Mammary epithelial cell (primary cell): ENCODE measurements around the gene WHRN.

Experiments used
- EZH2 ChIP-seq: IDR thresholded peaks from 2 replicates; pipeline ENCODE4 v1.6.1; 2012; ENCODE audit warnings: low read length, inconsistent platforms, borderline replicate concordance
- TF ChIP-seq, protein P1 (sequence below), 2 donors: IDR thresholded peaks in 1 of 2; conservative IDR thresholded peaks in 1 of 2; 2 replicates each; pipeline ENCODE4 v1.5.1; 2011 to 2012; ENCODE audit warnings: inconsistent platforms in 2 of 2, low read length in 2 of 2, mild to moderate bottlenecking in 2 of 2, control low read depth in 1 of 2, low read depth in 1 of 2; ENCODE audit not compliant: insufficient read depth in 1 of 2; ENCODE audit errors: extremely low read depth in 1 of 2

DNA sequence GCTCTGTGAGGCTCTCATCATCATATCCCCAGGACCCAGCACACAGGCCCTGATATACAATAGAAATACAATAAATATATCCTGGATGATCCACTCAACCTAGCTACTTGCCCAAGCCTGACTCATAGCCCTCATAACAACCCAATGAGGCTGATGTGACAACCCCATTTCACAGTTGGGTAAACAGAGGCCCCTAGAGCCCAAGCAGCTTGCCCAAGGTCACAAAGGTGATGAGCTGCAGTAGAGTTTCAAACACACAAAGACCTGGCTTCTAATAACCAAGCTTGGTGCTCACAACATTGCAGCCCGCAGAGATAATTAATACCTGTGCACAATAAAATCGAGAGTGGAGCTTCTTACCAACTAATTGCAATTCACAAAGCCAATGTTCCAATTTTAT, 114.3 kb downstream of the WHRN start:
- TF ChIP-seq, protein P1, sequence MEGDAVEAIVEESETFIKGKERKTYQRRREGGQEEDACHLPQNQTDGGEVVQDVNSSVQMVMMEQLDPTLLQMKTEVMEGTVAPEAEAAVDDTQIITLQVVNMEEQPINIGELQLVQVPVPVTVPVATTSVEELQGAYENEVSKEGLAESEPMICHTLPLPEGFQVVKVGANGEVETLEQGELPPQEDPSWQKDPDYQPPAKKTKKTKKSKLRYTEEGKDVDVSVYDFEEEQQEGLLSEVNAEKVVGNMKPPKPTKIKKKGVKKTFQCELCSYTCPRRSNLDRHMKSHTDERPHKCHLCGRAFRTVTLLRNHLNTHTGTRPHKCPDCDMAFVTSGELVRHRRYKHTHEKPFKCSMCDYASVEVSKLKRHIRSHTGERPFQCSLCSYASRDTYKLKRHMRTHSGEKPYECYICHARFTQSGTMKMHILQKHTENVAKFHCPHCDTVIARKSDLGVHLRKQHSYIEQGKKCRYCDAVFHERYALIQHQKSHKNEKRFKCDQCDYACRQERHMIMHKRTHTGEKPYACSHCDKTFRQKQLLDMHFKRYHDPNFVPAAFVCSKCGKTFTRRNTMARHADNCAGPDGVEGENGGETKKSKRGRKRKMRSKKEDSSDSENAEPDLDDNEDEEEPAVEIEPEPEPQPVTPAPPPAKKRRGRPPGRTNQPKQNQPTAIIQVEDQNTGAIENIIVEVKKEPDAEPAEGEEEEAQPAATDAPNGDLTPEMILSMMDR (conservative IDR thresholded peaks at IDR 0.05 in 1 of 2, IDR thresholded peaks at IDR 0.05 in 1 of 2; ENCODE audit: extremely low read depth in 1 of 2, insufficient read depth in 1 of 2, low read depth in 1 of 2, low read length in 2 of 2): no peak
- TF ChIP-seq EZH2: no peak
